Body of pancreas (tissue), 4 donors: ENCODE data around the gene ITIH4. TPM values are rescaled to one million over a fixed set of nuclear protein-coding genes. Genes with fewer than 3 reads are reported as not detected.

Source experiments
- ATAC-seq: fragments of 150-250 bp; one replicate; pipeline ENCODE4 v1.9.1; 2016
- DNase-seq, 4 donors: peaks; one replicate each; pipeline ENCODE4 v3.0.0-alpha.2; 2019
- H3K27ac ChIP-seq, 4 donors: fragments of 200-600 bp; sonication (generic); 1 replicate in 3 of 4; 2 replicates in 1 of 4; pipeline versions ENCODE4 v1.5.1 to v1.6.1; 2016 to 2019; ENCODE audit warnings: mild to moderate bottlenecking in 1 of 4, mixed read lengths in 1 of 4, moderate library complexity in 1 of 4
- H3K27me3 ChIP-seq, 2 donors: fragments of 200-600 bp; sonication (generic); one replicate each; pipeline ENCODE4 v1.6.0; 2016; ENCODE audit warnings: mild to moderate bottlenecking in 1 of 2
- H3K36me3 ChIP-seq, 2 donors: fragments of 200-600 bp; sonication (generic); replicated peaks in 1 of 2; 2 replicates each; pipeline ENCODE4 v1.5.1; 2016; ENCODE audit warnings: low read depth in 2 of 2; ENCODE audit not compliant: insufficient read depth in 1 of 2
- H3K4me1 ChIP-seq: fragments of 200-600 bp; sonication (generic); one replicate; pipeline ENCODE4 v1.6.0; 2016
- H3K4me3 ChIP-seq, 2 donors: fragments of 200-600 bp; sonication (generic); 1 replicate in 1 of 2; 2 replicates in 1 of 2; pipeline ENCODE4 v1.5.1; 2016 to 2019
- H3K9me3 ChIP-seq, 3 donors: fragments of 200-600 bp; sonication (generic); 1 replicate in 2 of 3; 2 replicates in 1 of 3; pipeline ENCODE4 v1.5.1; 2016
- POLR2A ChIP-seq, 3 donors: fragments of 450-650 bp; IDR thresholded peaks; one replicate each; pipeline ENCODE4 v1.6.1; 2016; ENCODE audit warnings: antibody characterized with exemption in 3 of 3, mild to moderate bottlenecking in 2 of 3
- WGBS, 2 donors: methylation state at CpG; one replicate each; pipeline ENCODE4 v1.1.5; 2017; 5-methylcytosine and 5-hydroxymethylcytosine counted together
- intact Hi-C: fragments of 100-400 bp; cut with DNase I; formaldehyde crosslinking; loops from one replicate; pipeline ENCODE4 v1.15.1; 2023
- total RNA-seq, 2 donors: library from RNA; depleted of rRNA; stranded (reverse); fragments of >200 nt; gene quantifications; one replicate each; pipeline ENCODE4 v1.1.0, GENCODE V29; 2016
- TF ChIP-seq, protein P1 (sequence below), 7 experiments: fragments of 450-650 bp in 4 of 7; fragments of 200-600 bp in 3 of 7; sonication (generic) in 3 of 7; IDR thresholded peaks; one replicate each; pipeline ENCODE4 v1.5.1; 2016 to 2019; ENCODE audit warnings: antibody characterized with exemption in 7 of 7

ITIH4 gene
- total RNA-seq, 2 donors from 2014 or later = 60.7 to 86.7 TPM

DNA sequence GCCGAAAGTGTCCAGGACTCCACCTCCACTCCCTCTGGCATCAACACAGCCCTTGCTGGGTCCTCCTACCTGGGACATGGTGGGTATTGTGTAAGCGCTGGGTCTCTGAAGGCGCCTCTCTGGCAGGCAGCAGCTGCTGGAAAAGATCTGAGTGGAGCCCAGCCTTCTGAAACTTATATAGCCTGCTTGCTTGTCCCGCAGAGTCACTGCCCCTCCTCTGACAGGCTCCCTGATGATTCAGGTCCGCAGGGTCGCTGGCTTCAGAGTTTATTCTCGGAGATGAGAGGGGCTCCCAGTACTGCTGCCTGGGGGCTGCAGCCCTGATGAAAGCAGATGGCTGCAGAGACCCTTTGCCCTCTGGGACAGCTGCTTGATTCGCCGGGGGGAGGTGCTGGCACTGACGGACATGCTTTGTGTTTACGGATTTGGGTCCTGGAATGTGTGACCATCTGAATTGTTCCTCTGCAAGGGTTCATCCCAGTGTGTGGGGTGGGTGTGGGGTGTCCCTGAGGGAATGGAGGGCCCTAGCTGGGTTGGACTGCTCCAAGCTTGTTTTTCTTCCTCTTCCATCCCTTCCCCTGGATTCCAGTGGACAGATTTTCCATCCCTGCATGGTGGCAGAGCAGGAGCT lies 4.5 kb upstream of the ITIH4 start, which contains the start of gene MUSTN1:
TSS of gene MUSTN1 (minus strand) at position 149 of the 631 bp plus-strand sequence. CDS start at position 78, 71 bp downstream.
- 80 to 96% methylated on average over 5 to 10 of the region's 11 CpGs for WGBS, 2 donors
- peaks cover 30% of the 10 kb centered on the region for H3K4me1 ChIP-seq
- H3K4me3 ChIP-seq = no peak within 1 kb of the TSS
- H3K27me3 ChIP-seq = no peaks in the 10 kb centered on the region
- intact Hi-C loops = no loop called here
- no peak for DNase-seq
- no peaks in the 10 kb centered on the region for H3K36me3 ChIP-seq
- H3K27ac ChIP-seq = no peak within 1 kb of the TSS
- no peaks in the 10 kb centered on the region for H3K9me3 ChIP-seq
- ATAC-seq = no peak
- TF ChIP-seq, protein P1, sequence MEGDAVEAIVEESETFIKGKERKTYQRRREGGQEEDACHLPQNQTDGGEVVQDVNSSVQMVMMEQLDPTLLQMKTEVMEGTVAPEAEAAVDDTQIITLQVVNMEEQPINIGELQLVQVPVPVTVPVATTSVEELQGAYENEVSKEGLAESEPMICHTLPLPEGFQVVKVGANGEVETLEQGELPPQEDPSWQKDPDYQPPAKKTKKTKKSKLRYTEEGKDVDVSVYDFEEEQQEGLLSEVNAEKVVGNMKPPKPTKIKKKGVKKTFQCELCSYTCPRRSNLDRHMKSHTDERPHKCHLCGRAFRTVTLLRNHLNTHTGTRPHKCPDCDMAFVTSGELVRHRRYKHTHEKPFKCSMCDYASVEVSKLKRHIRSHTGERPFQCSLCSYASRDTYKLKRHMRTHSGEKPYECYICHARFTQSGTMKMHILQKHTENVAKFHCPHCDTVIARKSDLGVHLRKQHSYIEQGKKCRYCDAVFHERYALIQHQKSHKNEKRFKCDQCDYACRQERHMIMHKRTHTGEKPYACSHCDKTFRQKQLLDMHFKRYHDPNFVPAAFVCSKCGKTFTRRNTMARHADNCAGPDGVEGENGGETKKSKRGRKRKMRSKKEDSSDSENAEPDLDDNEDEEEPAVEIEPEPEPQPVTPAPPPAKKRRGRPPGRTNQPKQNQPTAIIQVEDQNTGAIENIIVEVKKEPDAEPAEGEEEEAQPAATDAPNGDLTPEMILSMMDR (IDR thresholded peaks at IDR 0.05) = no peak
- no peak for TF ChIP-seq POLR2A (IDR thresholded peaks at IDR 0.05)

DNA sequence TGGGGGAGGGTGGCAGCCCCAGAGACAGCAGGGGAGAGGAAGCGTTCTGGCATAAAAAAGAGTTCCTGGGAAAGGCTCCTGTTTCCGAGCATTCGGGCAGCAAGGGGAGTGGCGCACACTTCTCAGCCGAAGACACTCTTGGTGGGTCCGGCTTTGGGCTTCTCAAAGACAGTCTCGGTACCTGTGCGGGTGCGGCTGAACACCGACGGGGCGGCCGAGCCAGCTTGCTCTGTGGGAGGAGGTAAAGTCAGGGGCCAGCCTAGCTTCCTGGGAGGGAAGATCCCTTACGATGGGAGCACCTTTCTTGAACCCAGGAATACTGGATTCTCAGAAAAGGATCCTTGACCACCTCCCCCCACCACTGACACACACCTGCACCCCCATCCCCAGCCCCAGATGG lies 2.7 kb upstream of the ITIH4 start:
- no peak overlapping the region for H3K27ac ChIP-seq
- no peaks in the 10 kb centered on the region for H3K27me3 ChIP-seq
- no peak overlapping the region for H3K4me3 ChIP-seq
- 96 to 98% methylated on average over 14 of the region's 14 CpGs for WGBS, 2 donors
- DNase-seq (no peak), ATAC-seq (no peak)
- intact Hi-C loops = no loop called here
- H3K4me1 ChIP-seq = peaks cover 48% of the 10 kb centered on the region
- H3K36me3 ChIP-seq = no peaks in the 10 kb centered on the region
- H3K9me3 ChIP-seq = no peaks in the 10 kb centered on the region
- no peak for TF ChIP-seq POLR2A (IDR thresholded peaks at IDR 0.05)
- TF ChIP-seq, protein P1 (IDR thresholded peaks at IDR 0.05) = no peak

DNA sequence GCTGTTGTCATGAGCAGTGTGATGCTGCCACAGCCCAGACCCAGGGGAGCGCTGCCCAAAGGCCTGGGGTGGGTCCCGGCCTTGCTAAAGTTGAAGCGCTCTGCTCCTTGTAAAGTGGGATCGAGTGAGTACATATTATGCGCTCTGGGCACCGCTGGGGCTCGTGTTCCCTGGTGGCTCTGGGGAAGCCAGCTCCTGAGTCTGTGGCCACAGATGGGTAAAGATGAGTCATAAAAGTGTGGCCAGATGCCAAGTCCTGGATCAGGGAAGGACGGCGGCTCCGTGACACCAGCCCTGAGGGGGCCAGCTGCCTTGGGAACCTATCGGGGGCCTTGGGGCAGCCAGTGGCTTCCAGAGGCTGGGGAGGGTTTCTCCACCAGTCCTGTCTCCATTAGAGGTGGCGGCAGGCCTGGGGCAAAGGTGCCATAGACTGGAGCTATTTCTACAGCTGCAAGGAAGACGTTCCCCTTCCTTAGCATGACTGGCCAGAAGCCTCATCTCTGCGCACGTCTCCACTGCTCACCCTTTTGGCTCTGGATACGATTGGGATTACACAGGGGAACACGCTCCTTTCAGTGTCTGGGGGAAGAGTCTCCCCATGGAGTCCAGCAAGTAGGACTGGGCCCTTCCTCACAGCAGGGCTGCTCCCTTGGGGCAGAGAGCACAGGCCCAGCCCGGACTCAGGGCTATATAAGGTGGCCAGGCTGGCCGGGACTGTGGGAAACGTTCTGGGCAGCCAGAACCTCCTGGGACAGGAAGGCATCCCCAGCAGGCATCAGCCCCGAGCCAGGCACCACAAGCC lies 1.2 kb upstream of the ITIH4 start:
- Histone ChIP-seq H3K4me1 (peaks cover 49% of the 10 kb centered on the region), H3K9me3 (no peaks in the 10 kb centered on the region), H3K4me3 (no peak overlapping the region), H3K36me3 (no peaks in the 10 kb centered on the region), H3K27me3 (no peaks in the 10 kb centered on the region), H3K27ac (peak overlapping the region in 2 of 4 donors; percentile 16 to 43)
- WGBS, 2 donors = 59 to 73% methylated on average over 10 to 21 of the region's 21 CpGs
- DNase-seq (peak; percentile 42 to 74 (median 53)), ATAC-seq (no peak)
- intact Hi-C loops = no loop called here
- TF ChIP-seq POLR2A (IDR thresholded peaks at IDR 0.05) = no peak
- TF ChIP-seq, protein P1 (IDR thresholded peaks at IDR 0.05) = no peak

DNA sequence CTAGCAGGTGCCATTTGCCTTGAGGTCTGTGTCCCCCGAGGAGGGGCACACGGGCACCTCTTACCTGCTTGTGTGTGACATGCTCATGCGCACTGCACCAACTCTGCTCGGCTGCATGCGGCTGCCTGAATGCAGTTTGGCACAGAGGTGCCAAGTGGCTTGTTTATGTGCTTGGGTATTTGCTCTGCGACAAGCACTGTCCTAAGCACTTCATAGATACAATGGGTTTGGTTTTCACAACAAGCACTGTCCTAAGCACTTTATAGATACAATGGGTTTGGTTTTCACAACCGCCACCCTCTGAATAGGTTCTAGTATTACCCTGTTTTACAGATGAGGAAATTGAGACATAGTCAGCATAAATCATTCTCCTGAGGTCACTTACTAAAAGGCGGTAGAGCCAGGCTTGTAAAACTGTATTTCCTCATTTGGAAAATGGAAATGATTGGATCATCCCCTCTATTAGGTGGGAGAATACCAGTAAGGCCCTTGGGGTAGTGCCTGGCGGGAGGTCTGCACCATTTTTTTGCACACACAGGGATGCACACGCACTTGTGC lies 487 bp downstream of the ITIH4 start:
- DNase-seq (peak in 1 of 4 donors; percentile 18), ATAC-seq (no peak)
- no peaks in the 10 kb centered on the region for H3K9me3 ChIP-seq
- H3K27me3 ChIP-seq = no peaks in the 10 kb centered on the region
- H3K4me3 ChIP-seq = no peak overlapping the region
- H3K27ac ChIP-seq = peak overlapping the region in 2 of 4 donors; percentile 43 to 46
- WGBS, 2 donors = 84 to 94% methylated on average over 8 to 10 of the region's 10 CpGs
- H3K36me3 ChIP-seq = no peaks in the 10 kb centered on the region
- no peak for TF ChIP-seq POLR2A (IDR thresholded peaks at IDR 0.05)
- TF ChIP-seq, protein P1 (IDR thresholded peaks at IDR 0.05) = no peak
- intact Hi-C loops = no loop called here
- peaks cover 49% of the 10 kb centered on the region for H3K4me1 ChIP-seq
